A375 (cell line): ENCODE measurements around the gene ZNF230. TPM values are rescaled to one million over a fixed set of nuclear protein-coding genes. Genes with fewer than 3 reads are reported as not detected.

ENCODE experiments used
- small RNA-seq: library from RNA; depleted of rRNA; stranded (forward); fragments of <200 nt; gene quantifications from one replicate; pipeline ENCODE3, GENCODE V24; 2014
- total RNA-seq: library from RNA; depleted of rRNA; stranded (reverse); fragments of >200 nt; shearing (Covaris generic); gene quantifications from 2 replicates; pipeline ENCODE4 v1.2.3, GENCODE V29; 2014; rRNA removed

Gene ZNF230
- 1.8 and 2.0 TPM in 2 replicates for total RNA-seq

GRCh38 chr19:44002566-44003460 is at the start of gene ZNF230:
Gene ZNF230 (plus strand): TSS chr19:44002957. CDS start chr19:44007079, 4,122 bp downstream.

DNA sequence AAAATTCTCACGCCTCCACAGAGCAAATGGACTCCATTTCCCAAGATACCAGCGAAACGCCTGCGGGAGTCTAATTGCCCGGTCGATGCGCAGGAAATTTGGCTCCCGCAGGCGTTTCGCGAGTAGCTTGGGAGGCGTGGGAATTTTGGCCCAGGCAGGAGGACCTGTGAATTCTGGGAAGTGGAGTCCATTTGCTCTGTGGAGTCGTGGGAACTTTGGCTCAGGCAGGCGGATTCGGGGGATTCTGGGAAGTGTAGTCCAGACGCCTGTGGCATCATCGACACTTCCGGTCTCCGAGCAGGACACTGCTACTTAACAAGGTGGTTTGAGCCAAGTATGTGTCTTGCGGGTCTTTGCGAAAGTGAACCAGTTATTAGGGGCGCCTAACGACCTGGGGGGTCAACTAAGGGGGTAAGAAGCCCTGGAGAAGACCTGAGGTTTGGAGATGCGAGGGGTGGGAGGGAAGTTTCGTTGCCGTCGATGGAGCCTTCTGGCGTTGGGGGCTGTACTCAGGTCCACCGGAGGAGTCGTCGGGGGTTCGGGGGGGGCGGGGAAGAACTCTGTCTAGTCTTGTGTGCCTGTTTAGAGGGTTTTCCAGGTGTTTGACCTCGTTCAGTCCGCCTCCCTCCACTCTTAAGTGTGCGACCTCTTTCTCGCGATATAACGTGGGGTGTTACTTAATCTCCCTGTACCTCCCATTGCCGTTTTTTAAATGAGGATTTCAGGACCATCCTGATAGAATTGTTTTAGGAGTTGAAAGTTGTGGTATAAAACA is 18.7 kb upstream of the ZNF230 start, which contains the start of gene ZNF155:
Gene ZNF155 (plus strand): TSS at position 277 of the 775 bp plus-strand sequence. CDS start 4,356 bp downstream, outside the sequence.

DNA sequence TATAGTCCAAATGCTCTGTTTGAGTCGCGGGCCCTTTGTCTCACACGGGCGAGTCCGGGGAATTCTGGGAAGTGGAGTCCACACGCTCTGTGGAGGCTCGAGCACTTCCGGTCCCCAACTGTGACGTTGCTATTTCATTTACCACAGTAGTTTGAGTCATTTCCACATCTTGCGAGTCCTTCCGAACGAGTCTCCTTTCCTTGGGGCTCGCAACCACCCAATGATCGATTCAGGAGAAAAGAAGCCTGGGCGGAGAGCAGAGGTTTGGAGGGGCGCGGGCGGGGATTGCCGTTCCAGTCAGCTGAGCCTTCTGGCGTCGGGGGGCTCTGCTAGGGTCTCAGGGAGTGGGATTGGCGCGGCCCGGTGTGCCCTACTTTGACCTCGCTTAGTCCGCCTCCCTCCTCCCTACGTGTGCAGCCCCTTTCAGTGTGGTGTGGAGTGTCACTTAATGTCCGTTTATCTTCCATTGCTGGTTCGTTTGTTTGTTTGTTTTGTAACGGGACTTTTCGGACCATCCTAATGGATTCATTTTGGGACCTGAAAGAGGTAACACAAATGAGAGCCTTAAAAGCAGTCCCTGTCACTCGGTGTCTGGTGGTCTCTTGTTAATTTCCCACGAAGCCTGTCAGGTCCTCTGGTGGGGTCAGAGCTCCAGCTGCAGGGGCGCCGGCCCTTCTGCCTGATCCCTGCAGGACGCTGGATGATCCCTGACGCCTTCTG is 22.6 kb downstream of the ZNF230 start, which contains the start of gene ZNF222:
Gene ZNF222 (plus strand): TSS at position 163 of the 720 bp plus-strand sequence. CDS start 58 bp downstream, at position 221.

DNA sequence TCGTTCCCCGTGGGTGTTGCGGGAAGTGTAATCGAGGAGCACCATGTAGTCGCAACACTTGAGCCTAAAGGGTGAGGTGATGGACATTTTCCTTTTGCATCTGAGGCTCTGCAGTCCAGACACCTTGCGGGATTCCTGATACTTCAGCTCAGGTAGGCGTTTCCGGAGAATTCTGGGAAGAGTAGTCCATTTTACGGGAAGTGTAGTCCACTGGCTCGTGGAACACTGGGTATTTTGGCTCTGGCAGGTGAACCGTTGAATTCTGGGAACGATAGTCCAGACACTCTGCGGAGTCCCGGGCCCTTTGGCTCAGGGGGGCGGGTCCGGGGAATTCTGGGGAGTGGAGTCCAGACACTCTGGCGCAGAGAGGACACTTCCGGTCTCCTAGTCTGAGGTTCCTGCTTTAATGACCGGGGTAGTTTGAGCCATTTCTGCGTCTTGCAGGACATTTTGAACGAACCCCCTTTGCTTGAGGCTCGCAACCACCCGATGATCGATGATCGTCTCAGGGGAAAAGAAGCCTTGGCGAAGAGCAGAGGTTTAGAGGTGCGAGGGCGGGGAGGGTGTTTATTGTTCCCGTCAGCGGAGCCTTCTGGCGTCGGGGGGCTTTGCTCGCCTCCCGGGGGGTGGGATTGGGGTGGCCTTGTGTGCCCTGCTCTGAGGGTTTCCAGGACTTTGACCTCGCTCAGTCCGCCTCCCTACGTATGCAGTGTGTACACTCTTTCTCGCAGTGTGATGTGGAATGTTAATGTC is 49.1 kb downstream of the ZNF230 start, which contains the start of gene ZNF223:
Gene ZNF223 (plus strand): TSS at position 387 of the 753 bp plus-strand sequence. CDS start 3,141 bp downstream, outside the sequence.

Small RNAs within 50 kb of the gene (small RNA-seq; reads per million reads assigned to genes)
- gene AC006213.5: not detected

Other genes starting within 250 kb of the ZNF230 start
- gene SMG9, start 248.0 kb upstream of the ZNF230 start, total RNA-seq: 38.7 and 44.1 TPM in 2 replicates
- gene KCNN4, start 222.0 kb upstream of the ZNF230 start, total RNA-seq: 150 and 157 TPM in 2 replicates
- 1.0 and 4.5 TPM in 2 replicates for gene LYPD5, start 200.5 kb upstream of the ZNF230 start, total RNA-seq
- 10.3 and 11.0 TPM in 2 replicates for gene ZNF283, start 175.6 kb upstream of the ZNF230 start, total RNA-seq
- gene ZNF404, start 119.0 kb upstream of the ZNF230 start, total RNA-seq: 1.2 and 1.5 TPM in 2 replicates
- 20.8 and 23.7 TPM in 2 replicates for gene ZNF45, start 67.7 kb upstream of the ZNF230 start, total RNA-seq
- gene ZNF221, start 51.7 kb upstream of the ZNF230 start, total RNA-seq: 3.3 and 4.5 TPM in 2 replicates
- 10.7 and 11.9 TPM in 2 replicates for gene ZNF155, start 18.8 kb upstream of the ZNF230 start, total RNA-seq
- gene ZNF222, start 22.4 kb downstream of the ZNF230 start, total RNA-seq: 5.7 and 8.8 TPM in 2 replicates
- 1.7 and 3.0 TPM in 2 replicates for gene ZNF223, start 49.1 kb downstream of the ZNF230 start, total RNA-seq
- 1.2 and 1.7 TPM in 2 replicates for gene ZNF284, start 69.2 kb downstream of the ZNF230 start, total RNA-seq
- gene ZNF224, start 91.4 kb downstream of the ZNF230 start, total RNA-seq: 14.1 and 15.5 TPM in 2 replicates
- gene ZNF225, start 110.4 kb downstream of the ZNF230 start, total RNA-seq: 3.8 and 5.5 TPM in 2 replicates
- gene ZNF234, start 138.6 kb downstream of the ZNF230 start, total RNA-seq: 5.8 and 7.5 TPM in 2 replicates
- gene ZNF226, start 162.1 kb downstream of the ZNF230 start, total RNA-seq: 20.4 and 34.4 TPM in 2 replicates
- gene ZNF227, start 209.6 kb downstream of the ZNF230 start, total RNA-seq: 25.0 and 30.4 TPM in 2 replicates